Heart left ventricle (tissue), 13 donors: Measurements from ENCODE around the gene PKP1.

Experiments
- CTCF ChIP-seq, 12 donors: fragments of 200-600 bp; sonication (generic) in 4 of 12; IDR thresholded peaks; one replicate each; pipeline versions ENCODE4 v1.5.0 to v1.8.0; 2018 to 2022; ENCODE audit warnings: antibody characterized with exemption in 12 of 12, mild to moderate bottlenecking in 5 of 12
- POLR2A ChIP-seq, 2 donors: fragments of 450-650 bp; IDR thresholded peaks; one replicate each; pipeline ENCODE4 v1.6.1; 2017; ENCODE audit warnings: antibody characterized with exemption in 2 of 2, mild to moderate bottlenecking in 2 of 2, moderate library complexity in 2 of 2
- donor health status: ischemic (EF 13 %, LVEDD 7.1; RV severe dilation, severe dysfunction).
- donor health status: DM: no; HTN: yes; CAD: no.
- donor health status: DM: no; HTN: no; CAD: no.
- donor health status: ischemic (EF 25% LVEDD 6.9; RV normal size, moderate dysfunction).
- donor health status: ischemic (EF 25% LVEDD 5.7; RV mildly dilated, moderate dysfunction).
- donor health status: ischemic (EF 35%, LVEDD 5.7; RV mildly dilated, moderate dysfunction).
- donor health status: nonischemic (EF 11% LVEDD 7.7; RV severe dilation, severe dysfunction).
- donor health status: DM: yes; HTN: yes; CAD: no.
- donor health status: PGD.
- donor health status: ischemic (EF 29% LVEDD 5.4; RV normal size, mild dysfunction).
- donor health status: nonischemic (EF 23%, LVEDD 6.1; RV moderate dilation, normal function).

DNA sequence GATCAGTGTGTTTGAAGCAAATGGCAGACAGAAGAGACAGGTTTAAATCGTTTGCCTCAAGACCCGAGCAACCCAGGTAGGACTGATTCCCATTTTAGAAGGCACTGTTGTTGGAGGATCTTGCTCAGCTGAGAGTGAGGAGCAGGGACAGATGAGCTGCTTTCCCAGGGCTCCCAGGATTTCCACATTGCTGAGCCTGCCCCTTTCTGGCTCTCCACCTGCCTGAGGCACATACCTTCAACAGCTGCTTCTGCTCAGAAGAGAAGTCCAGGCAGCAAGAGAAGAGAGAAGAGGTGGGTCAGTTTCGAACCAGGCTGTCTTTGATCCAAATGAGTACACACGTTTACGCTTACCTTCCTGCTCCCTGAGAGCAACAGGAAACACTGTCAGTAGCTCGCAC lies 88.5 kb downstream of the PKP1 start:
- TF ChIP-seq POLR2A (IDR thresholded peaks at IDR 0.05) (no peak), CTCF (IDR thresholded peaks at IDR 0.05) (no peak)
